GM21360 (cell line): ENCODE data around the gene DECR2.
"Not testable (repeated sequence)": the region's sequence is repeated elsewhere in the genome, so short reads cannot be mapped to it uniquely, and the experiment has no call there.

Experiments
- ATAC-seq: cut with Tn5 transposase; IDR thresholded peaks from one replicate; pipeline ENCODE4 v1.9.1; 2021; ENCODE audit warnings: mild to moderate bottlenecking, moderate library complexity; ENCODE audit not compliant: unreplicated experiment

Gene DECR2

GRCh38 chr16:378113-378820, 23.4 kb upstream of the DECR2 start:
- ATAC-seq = not testable (repeated sequence)

DNA sequence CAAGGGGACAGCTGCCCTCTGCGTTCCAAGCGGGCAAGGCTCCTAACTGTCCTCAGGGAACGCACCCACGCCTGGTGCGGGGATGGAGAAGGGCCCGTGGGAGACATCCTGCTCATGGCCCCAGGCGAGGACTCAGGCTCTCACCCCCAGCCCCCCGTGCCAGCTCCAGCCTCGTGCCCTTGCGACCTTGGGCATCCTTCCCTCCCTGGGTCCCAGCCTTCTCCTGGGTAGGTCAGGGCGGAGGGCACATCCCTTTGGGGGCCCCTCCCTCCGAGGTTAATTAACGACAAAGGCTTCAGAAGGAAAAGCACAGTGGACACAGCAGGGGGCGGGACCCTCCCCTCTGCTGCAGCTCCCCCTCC, 22.9 kb upstream of the DECR2 start:
- no peak for ATAC-seq

DNA sequence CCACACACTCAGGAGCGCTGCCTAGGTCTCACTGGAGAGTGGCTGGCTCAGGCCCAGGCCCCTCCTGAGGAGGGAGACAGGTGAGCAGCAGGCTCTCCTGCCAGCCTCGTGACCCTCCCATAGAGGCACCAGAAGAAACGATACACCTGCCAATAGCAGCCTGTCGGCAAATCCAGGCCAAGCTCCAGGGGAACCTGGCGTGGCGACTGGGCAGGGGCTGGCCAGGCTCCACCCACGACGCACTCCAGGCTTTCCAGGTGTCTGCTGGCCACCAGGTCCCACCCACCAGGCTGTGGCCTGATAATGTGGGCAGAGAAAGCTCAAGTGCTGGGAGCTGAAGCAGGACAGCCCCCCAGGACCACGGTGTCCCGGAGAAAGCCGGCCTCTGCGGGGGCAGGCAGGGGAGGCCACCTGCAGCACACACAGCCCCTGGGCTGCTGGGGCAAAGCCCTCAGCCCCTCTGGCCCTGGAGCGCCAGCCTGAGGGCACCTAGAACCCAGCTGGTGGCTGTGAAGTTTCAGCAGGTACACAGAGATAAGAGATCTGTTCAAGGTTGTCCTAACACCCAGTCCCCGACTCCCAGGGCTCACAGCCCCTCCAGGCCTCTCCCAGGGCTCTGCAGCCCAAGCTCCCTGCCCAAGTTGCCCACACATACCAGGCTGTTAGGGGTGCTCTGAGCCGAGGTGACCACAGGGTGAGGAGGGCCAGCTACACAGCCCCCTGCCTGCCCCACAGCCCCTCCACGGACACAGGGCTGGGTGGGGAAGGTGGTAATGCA, 22.3 kb upstream of the DECR2 start:
- ATAC-seq = no peak

GRCh38 chr16:379961-380761, 21.5 kb upstream of the DECR2 start:
- ATAC-seq = no peak

DNA sequence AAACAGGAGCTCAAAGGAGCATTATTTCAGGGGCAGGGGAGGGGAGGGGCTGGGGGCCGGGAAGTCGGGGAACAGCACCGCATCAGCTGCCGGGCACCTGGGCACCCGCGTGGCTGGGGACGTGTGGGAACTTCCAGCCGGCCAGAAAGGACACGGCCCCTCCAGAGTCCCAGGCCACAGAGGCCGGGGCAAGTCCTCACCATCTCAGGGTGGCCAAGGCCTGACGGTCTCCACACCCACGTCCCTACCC, 21.0 kb upstream of the DECR2 start:
- no peak for ATAC-seq

DNA sequence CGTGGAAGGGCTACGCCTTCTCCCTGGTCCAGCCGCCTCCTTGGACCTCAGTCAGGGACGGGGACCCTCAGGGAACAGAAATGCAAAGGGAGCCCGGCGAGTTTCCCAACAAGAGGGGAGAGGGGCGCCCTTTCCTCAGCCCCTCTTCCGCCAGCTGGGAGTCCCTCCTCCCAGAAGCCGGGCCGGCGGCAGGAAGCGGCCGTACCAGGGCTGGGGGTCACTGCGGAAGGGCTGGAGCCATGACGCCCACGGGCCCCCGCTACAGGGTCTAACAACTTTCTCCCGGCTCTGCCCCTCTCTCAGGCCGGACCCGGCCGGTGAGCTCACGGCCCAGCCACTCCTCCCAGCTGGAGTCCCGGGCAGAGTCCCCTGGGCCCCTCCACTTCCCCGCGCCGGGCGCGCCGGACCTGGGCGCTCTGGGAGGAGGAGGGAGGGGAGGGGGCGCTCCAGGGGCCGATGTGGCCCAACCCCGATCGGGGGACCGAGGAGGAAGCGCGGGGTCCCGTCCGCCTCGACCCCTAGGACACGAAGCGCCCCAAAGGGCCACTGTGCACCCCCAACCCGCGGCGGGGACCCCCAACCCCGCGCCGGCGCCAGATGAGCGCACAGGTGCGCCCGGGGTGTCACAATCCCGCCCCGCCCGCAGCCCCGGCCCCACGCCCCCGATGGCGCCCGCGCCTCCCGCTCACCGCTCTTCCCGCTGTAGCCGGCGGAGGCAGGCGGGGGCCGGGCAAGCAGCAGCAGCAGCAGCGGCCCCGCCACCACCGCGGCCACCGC, 20.5 kb upstream of the DECR2 start:
- ATAC-seq = peak; percentile 7

DNA sequence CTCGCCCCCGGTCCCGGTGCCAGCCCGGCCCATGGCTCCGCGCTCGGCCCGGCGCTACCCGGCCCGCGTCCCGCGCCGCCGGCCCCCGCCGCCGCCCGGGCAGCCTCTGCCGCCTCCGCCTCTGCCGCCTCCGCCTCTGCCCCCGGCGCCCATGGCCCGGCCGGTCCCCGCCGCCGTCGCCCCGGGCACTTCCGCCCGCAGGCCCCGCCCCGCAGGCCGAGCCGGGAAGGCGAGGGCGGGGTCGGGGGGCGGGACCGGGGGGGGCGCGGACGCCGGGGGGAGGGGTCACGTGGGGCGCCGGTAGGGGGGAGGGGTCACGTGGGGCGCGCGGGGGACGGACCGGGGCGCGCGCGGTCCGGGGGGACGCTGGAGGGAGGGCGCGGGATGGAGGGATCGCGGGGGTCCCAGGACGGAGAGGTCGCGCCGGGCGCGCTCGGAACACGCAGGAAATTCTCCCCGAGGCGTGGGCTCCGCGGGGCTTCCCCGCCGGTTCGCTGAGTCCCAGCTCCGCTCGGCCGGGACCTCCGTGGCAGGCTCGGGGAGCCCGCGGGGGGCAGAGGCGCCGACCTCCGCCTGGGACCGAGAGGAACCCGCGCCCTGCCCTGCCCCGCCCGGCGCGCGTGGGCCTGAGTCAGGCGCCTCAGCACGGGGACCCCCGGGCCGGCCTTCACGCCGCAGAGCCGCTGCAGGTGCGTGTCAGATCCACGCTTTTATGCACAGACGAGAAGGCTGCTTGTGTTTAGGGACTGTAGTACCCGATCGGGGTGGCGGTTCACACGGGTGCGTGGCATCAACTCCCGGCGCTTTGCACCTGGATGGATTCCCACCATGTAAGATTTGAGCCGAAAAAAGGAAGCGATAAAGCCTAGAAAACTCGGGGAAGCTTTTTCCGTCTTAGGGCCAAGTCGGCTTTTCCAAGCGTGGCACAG, 19.6 kb upstream of the DECR2 start, which contains the start of gene PGAP6:
TSS of gene PGAP6 (minus strand) at position 190 of the 929 bp plus-strand sequence. CDS start at position 33, 157 bp downstream.
- peak; percentile 47 for ATAC-seq

GRCh38 chr16:383326-384051, 18.2 kb upstream of the DECR2 start:
- ATAC-seq = no peak

- ATAC-seq = no peak
Measured at GRCh38 chr16:386641-387156, 15.0 kb upstream of the DECR2 start.

- not testable (repeated sequence) for ATAC-seq
Measured at GRCh38 chr16:387761-388666, 13.7 kb upstream of the DECR2 start.

GRCh38 chr16:389352-389751, 12.3 kb upstream of the DECR2 start:
- ATAC-seq = no peak

DNA sequence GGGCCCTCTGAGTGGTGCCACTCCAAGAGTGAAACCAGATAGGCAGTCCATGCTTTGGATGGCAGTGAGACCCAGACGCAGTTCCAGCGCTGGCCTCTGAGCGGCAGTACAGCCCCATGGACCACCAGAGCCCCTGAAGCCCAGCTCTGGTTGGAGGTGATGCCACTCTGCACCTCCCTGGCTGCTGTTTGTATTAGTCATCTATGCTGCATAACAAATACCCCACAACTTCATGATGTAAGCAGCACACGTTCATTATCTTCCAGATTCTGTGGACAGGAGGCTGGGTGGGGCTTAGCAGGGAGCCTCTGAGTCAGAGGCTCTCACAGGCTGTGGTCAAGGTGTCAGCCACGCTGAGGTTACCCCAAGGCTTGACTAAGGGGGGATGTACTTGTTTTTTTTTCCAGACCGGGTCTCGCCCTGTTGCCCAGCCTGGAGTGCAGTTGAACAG, 9.8 kb upstream of the DECR2 start:
- no peak for ATAC-seq

DNA sequence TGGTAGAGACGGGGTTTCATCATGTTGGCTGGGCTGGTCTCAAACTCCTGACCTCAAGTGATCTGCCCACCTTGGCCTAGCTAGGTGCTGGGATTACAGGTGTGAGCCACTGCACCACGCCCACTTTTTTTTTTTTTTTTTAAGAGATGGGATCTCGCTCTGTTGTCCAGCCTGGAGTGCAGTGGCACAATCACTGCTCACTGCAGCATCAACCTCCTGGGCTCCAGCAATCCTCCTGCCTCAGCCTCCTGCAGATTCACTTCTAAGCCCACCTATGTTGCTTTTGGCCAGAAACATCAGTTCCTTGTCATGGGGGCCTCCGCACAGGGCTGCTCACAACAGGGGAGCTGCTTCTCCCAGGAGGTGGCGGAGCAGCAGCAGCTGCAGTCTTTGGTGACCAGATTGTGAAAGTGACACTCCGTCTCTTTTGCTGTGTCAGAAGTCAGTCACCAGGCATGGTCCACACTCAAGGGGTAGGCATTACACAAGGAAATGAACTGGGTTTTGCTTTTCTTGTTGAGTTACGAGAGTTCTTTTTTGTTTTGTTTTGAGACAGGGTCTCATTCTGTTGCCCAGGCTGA, 9.1 kb upstream of the DECR2 start:
- ATAC-seq = no peak

- no peak for ATAC-seq
Measured at GRCh38 chr16:396199-396598, 5.5 kb upstream of the DECR2 start.

- ATAC-seq = no peak
Measured at GRCh38 chr16:396605-397004, 5.1 kb upstream of the DECR2 start.

DNA sequence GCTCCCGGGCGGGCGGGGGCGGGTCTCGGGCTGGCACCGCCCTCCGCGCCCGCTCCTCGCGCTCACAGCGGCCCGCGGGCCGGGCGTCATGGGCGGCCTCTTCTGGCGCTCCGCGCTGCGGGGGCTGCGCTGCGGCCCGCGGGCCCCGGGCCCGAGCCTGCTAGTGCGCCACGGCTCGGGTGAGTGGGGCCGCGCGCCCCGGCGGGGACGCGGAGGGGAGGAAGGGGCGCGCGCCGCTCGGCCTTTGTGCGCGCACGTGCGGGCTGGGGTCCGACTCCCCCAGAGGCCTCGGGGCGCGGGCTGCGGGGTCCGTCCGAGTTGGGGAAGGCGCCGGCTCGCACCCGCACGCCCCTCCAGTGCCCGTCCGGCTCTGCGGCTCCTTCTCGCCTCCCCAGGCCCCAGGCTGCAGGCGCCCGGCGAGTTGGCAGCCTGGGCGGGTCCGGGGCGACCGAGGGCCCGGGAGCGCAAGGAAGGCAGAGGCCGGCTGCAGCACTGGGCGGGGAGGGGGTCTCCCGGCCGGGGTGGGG, 4.5 kb upstream of the DECR2 start, which contains the start of gene NME4:
TSS of gene NME4 (plus strand) at position 65 of the 527 bp plus-strand sequence. CDS start at position 89, 24 bp downstream.
- no peak for ATAC-seq

DNA sequence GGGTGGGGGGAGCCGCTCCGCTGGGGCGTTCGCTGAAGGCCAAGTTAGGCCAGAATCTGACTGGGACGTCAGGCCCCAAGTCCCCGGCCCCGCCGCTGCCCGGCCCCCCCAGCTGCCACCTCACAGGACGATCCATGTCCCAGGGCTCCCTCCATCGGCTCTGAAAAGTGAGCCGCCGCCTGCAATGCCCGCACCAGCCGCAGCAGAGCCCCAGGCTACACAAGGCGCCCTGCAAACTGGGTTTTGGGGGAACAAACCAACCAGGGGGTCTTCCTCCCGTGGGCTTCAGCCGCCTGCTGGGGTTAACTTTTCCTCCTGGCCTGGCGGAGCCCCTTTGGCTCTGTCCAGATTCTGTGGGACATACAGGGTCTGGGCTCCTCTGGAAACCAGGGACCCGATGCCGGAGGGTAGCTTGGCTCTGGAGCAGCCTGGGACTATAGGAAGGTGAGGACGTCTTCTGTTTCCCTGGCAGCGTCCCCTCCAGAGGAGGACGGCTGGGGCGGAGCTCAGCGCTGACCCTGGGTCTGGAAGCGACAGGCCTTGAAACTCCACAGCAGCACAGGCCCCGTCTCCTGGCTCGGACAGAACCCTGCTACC, 3.9 kb upstream of the DECR2 start:
- no peak for ATAC-seq
